Omental fat pad (tissue), 4 donors: ENCODE results near the gene LAYN. TPM values are rescaled to one million over a fixed set of nuclear protein-coding genes. Genes with fewer than 3 reads are reported as not detected.

ENCODE experiments used
- ATAC-seq: fragments of 150-250 bp; one replicate; pipeline ENCODE4 v1.9.1; 2016; ENCODE audit warnings: mild to moderate bottlenecking, moderate library complexity; ENCODE audit not compliant: low FRiP score
- DNase-seq: peaks from one replicate; pipeline ENCODE4 v3.0.0-alpha.2; 2019; ENCODE audit warnings: low spot score
- total RNA-seq, 4 donors: library from RNA; depleted of rRNA; stranded (reverse); fragments of >200 nt; gene quantifications; one replicate each; pipeline ENCODE4 v1.1.0, GENCODE V29; 2016
- TF ChIP-seq, protein P1 (sequence below), 3 donors: fragments of 450-650 bp; IDR thresholded peaks; one replicate each; pipeline ENCODE4 v1.5.1; 2016 to 2017; ENCODE audit warnings: antibody characterized with exemption in 3 of 3, mild to moderate bottlenecking in 3 of 3, moderate library complexity in 2 of 3

LAYN gene, protein sequence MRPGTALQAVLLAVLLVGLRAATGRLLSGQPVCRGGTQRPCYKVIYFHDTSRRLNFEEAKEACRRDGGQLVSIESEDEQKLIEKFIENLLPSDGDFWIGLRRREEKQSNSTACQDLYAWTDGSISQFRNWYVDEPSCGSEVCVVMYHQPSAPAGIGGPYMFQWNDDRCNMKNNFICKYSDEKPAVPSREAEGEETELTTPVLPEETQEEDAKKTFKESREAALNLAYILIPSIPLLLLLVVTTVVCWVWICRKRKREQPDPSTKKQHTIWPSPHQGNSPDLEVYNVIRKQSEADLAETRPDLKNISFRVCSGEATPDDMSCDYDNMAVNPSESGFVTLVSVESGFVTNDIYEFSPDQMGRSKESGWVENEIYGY
- 10 to 100 TPM; 10.2 to 23.8 (median 15.4) TPM for total RNA-seq

DNA sequence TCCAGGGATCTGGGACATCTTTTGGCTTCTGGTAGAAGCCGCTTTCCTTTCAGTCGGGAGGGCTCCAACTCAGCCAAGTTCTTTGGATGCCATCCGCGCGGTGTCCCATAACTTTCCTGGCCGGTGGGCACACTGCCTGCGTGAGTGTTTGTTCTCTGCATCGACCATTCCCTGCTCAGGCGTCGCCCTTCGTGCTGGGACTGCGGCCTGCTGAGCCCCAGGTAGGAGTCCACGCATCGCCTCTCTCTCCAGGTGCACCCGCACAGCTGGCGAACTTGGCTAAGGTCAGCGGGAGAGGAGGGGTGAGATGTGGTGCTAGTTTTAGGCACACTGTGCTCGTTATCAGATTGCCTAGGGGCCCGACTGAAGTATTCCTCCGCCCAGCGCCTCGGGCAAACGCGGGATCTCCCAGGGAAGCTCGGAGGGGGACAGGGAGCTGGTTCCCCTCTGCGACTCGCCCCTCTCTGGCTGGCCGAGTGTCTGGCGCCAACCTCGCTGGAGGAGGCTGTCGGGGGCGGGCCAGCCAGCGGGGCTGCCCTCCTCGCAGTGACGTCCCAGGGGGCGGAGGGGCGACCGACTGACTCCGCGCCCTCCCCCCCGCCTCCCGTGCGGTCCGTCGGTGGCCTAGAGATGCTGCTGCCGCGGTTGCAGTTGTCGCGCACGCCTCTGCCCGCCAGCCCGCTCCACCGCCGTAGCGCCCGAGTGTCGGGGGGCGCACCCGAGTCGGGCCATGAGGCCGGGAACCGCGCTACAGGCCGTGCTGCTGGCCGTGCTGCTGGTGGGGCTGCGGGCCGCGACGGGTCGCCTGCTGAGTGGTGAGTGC, at the start of gene LAYN:
Gene LAYN, plus strand, starts transcription at position 607 of the 823 bp plus-strand sequence. Its CDS starts 124 bp downstream, at position 731.
- no peak for DNase-seq
- TF ChIP-seq, protein P1, sequence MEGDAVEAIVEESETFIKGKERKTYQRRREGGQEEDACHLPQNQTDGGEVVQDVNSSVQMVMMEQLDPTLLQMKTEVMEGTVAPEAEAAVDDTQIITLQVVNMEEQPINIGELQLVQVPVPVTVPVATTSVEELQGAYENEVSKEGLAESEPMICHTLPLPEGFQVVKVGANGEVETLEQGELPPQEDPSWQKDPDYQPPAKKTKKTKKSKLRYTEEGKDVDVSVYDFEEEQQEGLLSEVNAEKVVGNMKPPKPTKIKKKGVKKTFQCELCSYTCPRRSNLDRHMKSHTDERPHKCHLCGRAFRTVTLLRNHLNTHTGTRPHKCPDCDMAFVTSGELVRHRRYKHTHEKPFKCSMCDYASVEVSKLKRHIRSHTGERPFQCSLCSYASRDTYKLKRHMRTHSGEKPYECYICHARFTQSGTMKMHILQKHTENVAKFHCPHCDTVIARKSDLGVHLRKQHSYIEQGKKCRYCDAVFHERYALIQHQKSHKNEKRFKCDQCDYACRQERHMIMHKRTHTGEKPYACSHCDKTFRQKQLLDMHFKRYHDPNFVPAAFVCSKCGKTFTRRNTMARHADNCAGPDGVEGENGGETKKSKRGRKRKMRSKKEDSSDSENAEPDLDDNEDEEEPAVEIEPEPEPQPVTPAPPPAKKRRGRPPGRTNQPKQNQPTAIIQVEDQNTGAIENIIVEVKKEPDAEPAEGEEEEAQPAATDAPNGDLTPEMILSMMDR (IDR thresholded peaks at IDR 0.05): no peak
- peak; percentile 74 for ATAC-seq

GRCh38 chr11:111494040-111494439, 46.5 kb upstream of the LAYN start:
- ATAC-seq (no peak), DNase-seq (no peak)
- TF ChIP-seq, protein P1 (IDR thresholded peaks at IDR 0.05): no peak

DNA sequence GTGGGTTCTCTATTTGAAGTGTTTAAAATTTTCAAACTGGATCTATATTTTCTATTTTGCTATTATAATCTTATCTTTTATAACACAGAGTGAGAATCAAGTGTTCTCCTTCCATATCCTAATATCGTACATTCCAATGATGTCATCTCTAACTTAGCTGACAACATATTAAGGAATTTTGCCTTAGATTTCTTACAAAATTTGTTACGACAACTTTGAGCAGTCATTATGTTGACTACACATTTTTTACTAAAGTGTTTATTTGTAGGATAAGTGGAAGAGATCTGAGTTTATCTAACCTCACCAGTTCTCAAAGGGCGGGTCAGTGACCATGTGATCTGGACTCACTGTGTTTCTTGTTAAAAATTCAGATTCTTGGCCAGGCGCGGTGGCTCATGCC, 41.0 kb upstream of the LAYN start:
- DNase-seq (no peak), ATAC-seq (no peak)
- TF ChIP-seq, protein P1 (IDR thresholded peaks at IDR 0.05): no peak

GRCh38 chr11:111500481-111500880, 40.0 kb upstream of the LAYN start:
- ATAC-seq: no peak
- DNase-seq: no peak
- TF ChIP-seq, protein P1 (IDR thresholded peaks at IDR 0.05): no peak

GRCh38 chr11:111502611-111503010, 37.9 kb upstream of the LAYN start:
- no peak for ATAC-seq
- TF ChIP-seq, protein P1 (IDR thresholded peaks at IDR 0.05): no peak
- DNase-seq: no peak

DNA sequence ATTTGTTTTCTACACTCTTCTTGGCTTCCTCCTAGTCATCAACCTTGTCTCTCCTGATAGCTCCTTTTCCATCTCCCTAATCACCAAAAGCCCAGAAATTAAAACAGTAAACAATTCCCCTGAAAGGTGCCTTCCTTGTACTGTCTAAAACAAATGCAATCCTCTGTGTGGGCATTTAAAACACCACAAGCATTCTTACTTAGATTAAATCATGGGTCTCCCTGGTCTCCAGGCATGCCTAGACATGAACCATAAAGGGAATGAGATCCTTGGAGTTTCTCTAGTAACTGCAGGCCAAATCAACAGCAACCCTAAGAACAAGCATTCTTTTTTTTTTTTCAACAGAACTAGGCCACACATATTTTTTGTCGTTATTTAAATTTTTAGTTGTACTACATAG, 30.2 kb upstream of the LAYN start:
- no peak for DNase-seq
- TF ChIP-seq, protein P1 (IDR thresholded peaks at IDR 0.05): no peak
- ATAC-seq: no peak
